ENCODE data around the gene SLC34A1. TPM values are rescaled to one million over a fixed set of nuclear protein-coding genes. Genes with fewer than 3 reads are reported as not detected.

Gene SLC34A1
- total and polyA plus RNA-seq, 2 donors from 2014 or later: 0.91 to 211 TPM

DNA sequence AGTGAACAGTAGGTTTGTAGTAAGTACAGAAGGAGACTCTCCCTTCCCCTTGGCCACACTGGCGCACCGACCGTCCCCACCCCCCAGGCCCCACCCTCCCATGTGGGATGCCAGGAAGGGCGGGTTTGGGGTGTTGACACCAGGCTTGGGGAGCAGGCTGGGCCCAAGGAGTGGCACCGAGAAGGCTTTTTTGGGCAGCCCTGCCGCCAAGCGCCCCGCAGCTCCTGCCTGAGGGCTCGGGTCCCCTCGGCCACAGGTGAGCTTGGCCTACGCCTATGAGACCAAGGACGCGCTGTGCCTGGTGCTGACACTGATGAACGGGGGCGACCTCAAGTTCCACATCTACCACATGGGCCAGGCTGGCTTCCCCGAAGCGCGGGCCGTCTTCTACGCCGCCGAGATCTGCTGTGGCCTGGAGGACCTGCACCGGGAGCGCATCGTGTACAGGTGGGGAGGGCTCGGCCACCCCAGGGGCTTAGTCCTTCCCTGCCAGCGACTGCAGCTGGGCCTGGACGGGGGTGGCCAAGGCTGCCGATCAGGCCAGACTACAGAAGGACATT is 49.5 kb downstream of the SLC34A1 start:
- H3K4me3 ChIP-seq (ENCODE audit: low read length in 3 of 3): no peak overlapping the region
- FAIRE-seq: no peak
- intact Hi-C loops (cut with DNase I): no loop called here
- no peak overlapping the region for H3K9ac ChIP-seq (ENCODE audit: low read length in 3 of 3)
- H3K36me3 ChIP-seq (ENCODE audit: control insufficient read depth in 2 of 3, insufficient read depth in 3 of 3, low read length in 3 of 3): peaks cover 2 to 13% (median 11%) of the 10 kb centered on the region in 3 donors
- no peaks in the 10 kb centered on the region for H3K27me3 ChIP-seq (ENCODE audit: control insufficient read depth, insufficient read depth, low read length)
- DNase-seq: no peak
- H3K4me1 ChIP-seq (ENCODE audit: control insufficient read depth in 2 of 3, insufficient read depth in 2 of 3, low read depth in 1 of 3, low read length in 3 of 3): no peaks in the 10 kb centered on the region
- no peaks in the 10 kb centered on the region for H3K9me3 ChIP-seq (ENCODE audit: control insufficient read depth in 2 of 3, insufficient read depth in 1 of 3, low read length in 3 of 3)
- no peak for TF ChIP-seq CTCF (IDR thresholded peaks at IDR 0.05; ENCODE audit: borderline replicate concordance, extremely low read depth, insufficient read depth)
- no peak overlapping the region for H3K27ac ChIP-seq (ENCODE audit: low read depth in 2 of 2, low read length in 2 of 2)

- no peak overlapping the region for H3K4me3 ChIP-seq (ENCODE audit: low read length in 3 of 3)
- intact Hi-C loops (cut with DNase I): no loop called here
- H3K9me3 ChIP-seq (ENCODE audit: control insufficient read depth in 2 of 3, insufficient read depth in 1 of 3, low read length in 3 of 3): no peaks in the 10 kb centered on the region
- no peak overlapping the region for H3K27ac ChIP-seq (ENCODE audit: low read depth in 2 of 2, low read length in 2 of 2)
- TF ChIP-seq CTCF (IDR thresholded peaks at IDR 0.05; ENCODE audit: borderline replicate concordance, extremely low read depth, insufficient read depth): no peak
- H3K27me3 ChIP-seq (ENCODE audit: control insufficient read depth, insufficient read depth, low read length): no peaks in the 10 kb centered on the region
- FAIRE-seq (no peak), DNase-seq (no peak)
- H3K36me3 ChIP-seq (ENCODE audit: control insufficient read depth in 2 of 3, insufficient read depth in 3 of 3, low read length in 3 of 3): peaks cover 2 to 13% (median 11%) of the 10 kb centered on the region in 3 donors
- no peaks in the 10 kb centered on the region for H3K4me1 ChIP-seq (ENCODE audit: control insufficient read depth in 2 of 3, insufficient read depth in 2 of 3, low read depth in 1 of 3, low read length in 3 of 3)
- H3K9ac ChIP-seq (ENCODE audit: low read length in 3 of 3): no peak overlapping the region
Observed at GRCh38 chr5:177434437-177434836, 50.2 kb downstream of the SLC34A1 start.

DNA sequence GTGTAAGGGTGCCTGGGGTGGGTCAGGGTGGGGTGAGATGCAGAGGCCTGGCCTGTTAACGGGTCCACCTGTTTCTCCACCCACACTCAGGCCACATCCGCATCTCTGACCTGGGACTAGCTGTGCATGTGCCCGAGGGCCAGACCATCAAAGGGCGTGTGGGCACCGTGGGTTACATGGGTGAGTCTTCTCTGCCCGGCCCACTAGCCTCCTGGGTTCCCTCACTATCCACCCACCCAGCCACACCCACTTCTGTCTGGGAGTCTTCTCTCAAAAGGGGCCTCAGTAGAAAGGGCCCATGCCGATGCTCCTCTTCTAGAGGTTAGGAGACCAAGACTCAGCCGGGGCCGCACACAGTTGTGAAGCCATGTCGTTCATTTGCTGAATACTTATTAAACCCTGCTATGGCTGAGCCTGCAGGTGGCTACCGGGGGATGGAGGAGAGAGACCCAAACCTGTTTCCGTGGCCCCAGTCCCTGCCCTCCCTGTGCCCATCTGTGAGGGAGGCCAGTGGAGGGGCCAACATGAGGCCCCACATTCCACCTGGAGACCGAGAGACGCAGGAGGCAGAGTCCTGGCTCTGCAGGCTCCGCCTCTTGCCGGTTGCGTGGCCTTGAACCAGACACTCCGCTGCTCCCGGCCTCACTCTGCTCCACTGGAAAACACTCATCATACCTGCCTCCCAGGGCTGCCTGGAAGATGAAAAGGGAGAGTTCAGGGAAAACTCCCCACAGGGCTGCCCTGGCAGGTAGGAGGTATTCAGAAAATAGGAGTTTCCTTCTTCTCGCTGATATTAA is 50.9 kb downstream of the SLC34A1 start:
- DNase-seq: no peak
- H3K27me3 ChIP-seq (ENCODE audit: control insufficient read depth, insufficient read depth, low read length): no peaks in the 10 kb centered on the region
- peaks cover 2 to 13% (median 10%) of the 10 kb centered on the region in 3 donors for H3K36me3 ChIP-seq (ENCODE audit: control insufficient read depth in 2 of 3, insufficient read depth in 3 of 3, low read length in 3 of 3)
- no peak overlapping the region for H3K4me3 ChIP-seq (ENCODE audit: low read length in 3 of 3)
- FAIRE-seq: no peak
- no peaks in the 10 kb centered on the region for H3K4me1 ChIP-seq (ENCODE audit: control insufficient read depth in 2 of 3, insufficient read depth in 2 of 3, low read depth in 1 of 3, low read length in 3 of 3)
- no peaks in the 10 kb centered on the region for H3K9me3 ChIP-seq (ENCODE audit: control insufficient read depth in 2 of 3, insufficient read depth in 1 of 3, low read length in 3 of 3)
- H3K27ac ChIP-seq (ENCODE audit: low read depth in 2 of 2, low read length in 2 of 2): no peak overlapping the region
- H3K9ac ChIP-seq (ENCODE audit: low read length in 3 of 3): no peak overlapping the region
- intact Hi-C loops (cut with DNase I): no loop called here
- no peak for TF ChIP-seq CTCF (IDR thresholded peaks at IDR 0.05; ENCODE audit: borderline replicate concordance, extremely low read depth, insufficient read depth)

Data from kidney (tissue), 14 donors.